ENCODE results near the gene DNMT3B. TPM values are rescaled to one million over a fixed set of nuclear protein-coding genes. Genes with fewer than 3 reads are reported as not detected.

The DNMT3B gene
- total RNA-seq, 4 donors from 2014 or later = 0.22 to 2.1 (median 0.85) TPM; not detected in 1

DNA sequence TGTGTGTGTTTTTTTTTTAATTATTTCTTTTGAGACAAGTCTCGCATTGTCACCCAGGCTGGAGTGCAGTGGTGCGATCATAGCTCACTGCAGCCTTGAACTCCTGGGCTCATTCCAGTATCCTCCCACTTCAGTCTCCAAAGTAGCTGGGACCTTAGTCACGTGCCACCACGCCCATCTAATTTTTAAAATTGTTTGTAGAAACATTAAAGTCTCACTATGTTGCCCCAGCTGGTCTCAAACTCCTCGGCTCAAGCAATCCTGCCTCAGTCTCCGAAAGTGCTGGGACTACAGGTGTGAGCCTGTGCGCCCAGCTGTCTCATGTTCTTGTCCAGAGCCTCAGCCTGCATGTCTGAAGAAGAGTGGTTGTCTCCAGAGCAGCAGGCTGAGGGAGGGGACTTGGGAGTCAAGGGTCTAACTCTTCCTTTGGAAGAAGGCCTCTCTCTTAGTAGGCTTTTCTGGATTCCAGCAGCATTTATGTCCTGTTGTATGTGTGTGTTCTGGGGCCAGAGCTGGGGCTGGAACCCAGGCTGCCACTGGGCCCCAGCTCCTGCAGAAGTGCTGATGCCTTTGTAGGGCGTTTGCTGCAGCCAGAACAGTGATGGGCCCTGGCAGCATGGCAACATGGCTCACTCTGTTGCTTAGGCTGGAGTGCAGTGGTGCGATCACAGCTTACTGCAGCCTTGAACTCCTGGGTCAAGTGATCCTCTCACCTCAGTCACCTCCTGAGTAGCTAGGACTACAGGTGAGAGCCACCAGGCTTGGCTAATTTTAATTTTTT lies 5.4 kb downstream of the DNMT3B start:
- TF ChIP-seq, protein P1, sequence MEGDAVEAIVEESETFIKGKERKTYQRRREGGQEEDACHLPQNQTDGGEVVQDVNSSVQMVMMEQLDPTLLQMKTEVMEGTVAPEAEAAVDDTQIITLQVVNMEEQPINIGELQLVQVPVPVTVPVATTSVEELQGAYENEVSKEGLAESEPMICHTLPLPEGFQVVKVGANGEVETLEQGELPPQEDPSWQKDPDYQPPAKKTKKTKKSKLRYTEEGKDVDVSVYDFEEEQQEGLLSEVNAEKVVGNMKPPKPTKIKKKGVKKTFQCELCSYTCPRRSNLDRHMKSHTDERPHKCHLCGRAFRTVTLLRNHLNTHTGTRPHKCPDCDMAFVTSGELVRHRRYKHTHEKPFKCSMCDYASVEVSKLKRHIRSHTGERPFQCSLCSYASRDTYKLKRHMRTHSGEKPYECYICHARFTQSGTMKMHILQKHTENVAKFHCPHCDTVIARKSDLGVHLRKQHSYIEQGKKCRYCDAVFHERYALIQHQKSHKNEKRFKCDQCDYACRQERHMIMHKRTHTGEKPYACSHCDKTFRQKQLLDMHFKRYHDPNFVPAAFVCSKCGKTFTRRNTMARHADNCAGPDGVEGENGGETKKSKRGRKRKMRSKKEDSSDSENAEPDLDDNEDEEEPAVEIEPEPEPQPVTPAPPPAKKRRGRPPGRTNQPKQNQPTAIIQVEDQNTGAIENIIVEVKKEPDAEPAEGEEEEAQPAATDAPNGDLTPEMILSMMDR (IDR thresholded peaks at IDR 0.05; ENCODE audit: low read depth) = no peak

DNA sequence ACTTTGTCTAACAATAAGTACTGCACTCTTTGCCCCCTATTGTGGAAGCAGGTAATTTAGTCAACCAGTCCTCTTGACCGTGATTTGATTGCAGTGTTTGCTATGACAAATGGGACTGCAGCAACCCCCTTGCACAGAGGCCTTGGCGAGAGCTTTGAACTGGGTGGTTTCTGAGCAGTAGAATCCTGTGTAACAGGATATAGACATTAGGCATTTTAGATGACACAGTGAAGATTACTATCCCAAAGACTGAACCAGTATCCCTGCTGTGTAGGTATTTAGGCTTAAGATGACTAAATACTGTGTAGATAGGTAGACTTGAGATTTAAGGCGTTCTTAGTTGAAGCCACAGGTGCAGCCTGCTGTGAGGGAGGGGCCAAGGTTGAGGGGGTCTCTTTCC lies 9.9 kb downstream of the DNMT3B start:
- TF ChIP-seq, protein P1 (IDR thresholded peaks at IDR 0.05; ENCODE audit: low read depth) = no peak

DNA sequence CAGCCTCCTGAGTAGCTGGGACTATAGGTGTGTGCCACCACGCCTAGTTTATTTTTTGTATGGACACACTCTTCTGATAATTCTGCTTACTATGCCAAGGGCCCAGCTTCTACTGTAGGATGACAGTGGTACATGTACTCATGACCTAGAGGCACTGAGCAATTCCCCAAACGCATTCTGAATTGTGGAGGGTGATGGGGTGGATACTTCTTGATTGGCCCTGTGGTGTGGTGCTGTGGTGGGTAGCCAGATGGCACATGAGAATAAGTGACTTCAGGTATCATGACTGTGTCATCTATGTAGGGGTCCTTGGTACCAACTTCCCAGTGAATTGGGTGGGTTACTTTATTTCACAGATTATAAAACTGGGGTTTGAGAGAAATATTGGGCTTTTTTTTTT lies 11.0 kb downstream of the DNMT3B start:
- TF ChIP-seq, protein P1 (IDR thresholded peaks at IDR 0.05; ENCODE audit: low read depth) = no peak

DNA sequence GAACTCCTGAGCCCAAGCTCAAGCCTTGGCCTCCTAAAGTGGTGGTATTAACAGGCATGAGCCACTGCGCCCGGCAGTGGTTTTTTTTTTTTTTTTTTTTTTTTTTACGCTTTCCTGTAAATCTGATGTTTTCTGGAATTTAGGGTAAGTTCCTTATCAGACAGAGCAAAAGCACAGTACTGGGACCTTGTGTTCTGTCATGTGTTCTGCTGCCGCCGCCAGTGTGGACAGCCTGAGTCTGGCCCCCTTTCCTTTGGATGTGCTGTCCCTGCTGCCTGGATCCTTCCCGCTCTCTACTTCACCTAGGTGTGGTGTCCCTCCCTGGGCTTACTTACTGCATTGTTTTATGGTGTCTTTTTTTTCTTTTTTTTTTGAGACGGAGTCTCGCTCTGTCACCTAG lies 11.7 kb downstream of the DNMT3B start:
- TF ChIP-seq, protein P1 (IDR thresholded peaks at IDR 0.05; ENCODE audit: low read depth) = no peak

DNA sequence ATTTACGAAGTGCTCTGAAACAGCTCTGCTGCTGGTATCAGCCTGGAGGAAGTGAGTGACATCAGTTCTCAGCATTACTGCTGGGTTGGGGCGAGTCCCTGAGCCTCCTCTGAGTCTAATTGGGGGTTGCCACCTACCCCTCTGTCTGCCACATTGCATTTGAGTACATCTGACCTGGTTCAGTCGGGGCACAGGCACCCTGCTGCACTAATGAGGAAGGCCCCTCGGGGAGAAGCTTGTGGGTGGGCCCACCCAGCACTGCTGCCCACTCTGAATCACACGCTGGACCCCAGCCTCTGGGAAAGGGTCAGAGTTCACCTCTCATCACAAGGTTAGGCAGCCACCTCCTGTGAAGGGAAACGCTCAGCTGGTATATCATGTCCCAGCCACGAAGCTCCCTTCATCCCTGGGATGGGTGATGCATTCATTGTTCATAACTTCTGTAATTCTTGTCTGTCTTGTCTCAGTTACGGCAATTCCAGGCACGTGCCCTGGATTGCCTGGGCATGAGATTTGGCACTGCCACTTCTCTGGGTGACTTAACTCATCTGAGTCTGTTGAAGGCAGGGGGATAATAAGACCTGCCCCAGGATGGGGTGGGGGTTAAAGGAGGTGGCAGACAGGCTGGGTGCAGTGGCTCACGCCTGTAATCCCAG lies 13.3 kb downstream of the DNMT3B start:
- TF ChIP-seq, protein P1 (IDR thresholded peaks at IDR 0.05; ENCODE audit: low read depth) = no peak

DNA sequence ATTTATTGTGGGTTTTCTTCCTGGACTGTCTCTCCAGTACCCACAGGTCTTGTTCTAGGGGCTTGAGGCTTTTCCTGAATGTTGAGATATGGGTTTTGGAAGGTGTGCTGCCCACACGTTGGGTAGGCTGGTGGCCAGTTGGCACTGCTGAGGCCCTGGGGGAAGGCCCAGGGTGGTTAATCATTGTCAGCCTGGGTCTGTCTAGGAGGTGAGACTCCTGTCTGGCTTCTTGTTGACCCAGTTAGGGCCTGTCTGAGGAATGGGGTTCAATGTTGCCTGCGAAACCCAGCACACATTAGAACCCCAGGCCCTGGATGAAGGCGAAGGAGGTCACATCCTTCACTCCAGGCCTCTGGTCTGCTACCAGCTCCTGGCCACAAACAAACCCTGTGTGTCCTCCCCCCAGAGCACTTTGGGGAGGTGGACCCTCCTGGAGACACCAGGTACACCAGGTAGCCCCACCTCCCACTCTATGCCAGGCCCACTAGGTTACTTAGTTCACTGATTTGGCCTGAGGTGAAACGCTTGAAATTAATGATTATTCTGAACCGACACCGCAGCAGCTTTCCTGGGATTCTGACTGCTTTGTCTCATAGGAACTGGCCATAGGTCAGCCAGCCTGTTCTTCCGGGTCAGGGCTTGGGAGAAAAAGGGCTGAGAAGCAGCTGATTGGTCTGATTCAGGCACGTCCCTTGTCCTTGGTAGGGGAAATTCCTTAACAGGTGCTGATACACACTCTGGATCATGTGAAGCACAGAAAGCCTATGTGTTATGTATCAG lies 15.2 kb downstream of the DNMT3B start:
- TF ChIP-seq, protein P1 (IDR thresholded peaks at IDR 0.05; ENCODE audit: low read depth) = no peak
